Heart left ventricle (tissue), 13 donors: ENCODE data around the gene DYSF.

Experiments
- POLR2A ChIP-seq, 2 donors: fragments of 450-650 bp; IDR thresholded peaks; one replicate each; pipeline ENCODE4 v1.6.1; 2017; ENCODE audit warnings: antibody characterized with exemption in 2 of 2, mild to moderate bottlenecking in 2 of 2, moderate library complexity in 2 of 2
- TF ChIP-seq, protein P1 (sequence below), 12 donors: fragments of 200-600 bp; sonication (generic) in 4 of 12; IDR thresholded peaks; one replicate each; pipeline versions ENCODE4 v1.5.0 to v1.8.0; 2018 to 2022; ENCODE audit warnings: antibody characterized with exemption in 12 of 12, mild to moderate bottlenecking in 5 of 12
- donor health status: ischemic (EF 13 %, LVEDD 7.1; RV severe dilation, severe dysfunction).
- donor health status: DM: no; HTN: yes; CAD: no.
- donor health status: DM: no; HTN: no; CAD: no.
- donor health status: ischemic (EF 25% LVEDD 6.9; RV normal size, moderate dysfunction).
- donor health status: ischemic (EF 25% LVEDD 5.7; RV mildly dilated, moderate dysfunction).
- donor health status: ischemic (EF 35%, LVEDD 5.7; RV mildly dilated, moderate dysfunction).
- donor health status: nonischemic (EF 11% LVEDD 7.7; RV severe dilation, severe dysfunction).
- donor health status: DM: yes; HTN: yes; CAD: no.
- donor health status: PGD.
- donor health status: ischemic (EF 29% LVEDD 5.4; RV normal size, mild dysfunction).
- donor health status: nonischemic (EF 23%, LVEDD 6.1; RV moderate dilation, normal function).

DNA sequence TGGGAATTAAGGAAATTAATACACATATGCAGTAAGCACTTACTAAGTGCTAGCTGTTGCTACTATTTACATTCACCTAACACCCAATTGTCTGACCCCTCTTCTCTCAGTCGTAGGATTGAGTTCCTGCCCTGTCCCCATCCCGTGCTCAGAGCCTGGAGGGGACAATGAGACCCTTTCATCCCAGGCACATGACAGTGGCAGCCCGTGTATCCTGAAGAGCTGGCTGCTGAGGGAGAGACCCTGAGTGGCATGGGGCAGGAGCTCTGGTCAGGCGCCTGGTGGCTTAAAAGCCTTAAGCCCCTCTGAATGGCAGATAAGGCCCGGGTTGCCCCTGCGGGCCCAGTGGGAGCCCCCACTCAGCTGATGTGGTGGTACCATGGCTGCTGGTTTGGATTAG is 99.0 kb downstream of the DYSF start:
- TF ChIP-seq, protein P1, sequence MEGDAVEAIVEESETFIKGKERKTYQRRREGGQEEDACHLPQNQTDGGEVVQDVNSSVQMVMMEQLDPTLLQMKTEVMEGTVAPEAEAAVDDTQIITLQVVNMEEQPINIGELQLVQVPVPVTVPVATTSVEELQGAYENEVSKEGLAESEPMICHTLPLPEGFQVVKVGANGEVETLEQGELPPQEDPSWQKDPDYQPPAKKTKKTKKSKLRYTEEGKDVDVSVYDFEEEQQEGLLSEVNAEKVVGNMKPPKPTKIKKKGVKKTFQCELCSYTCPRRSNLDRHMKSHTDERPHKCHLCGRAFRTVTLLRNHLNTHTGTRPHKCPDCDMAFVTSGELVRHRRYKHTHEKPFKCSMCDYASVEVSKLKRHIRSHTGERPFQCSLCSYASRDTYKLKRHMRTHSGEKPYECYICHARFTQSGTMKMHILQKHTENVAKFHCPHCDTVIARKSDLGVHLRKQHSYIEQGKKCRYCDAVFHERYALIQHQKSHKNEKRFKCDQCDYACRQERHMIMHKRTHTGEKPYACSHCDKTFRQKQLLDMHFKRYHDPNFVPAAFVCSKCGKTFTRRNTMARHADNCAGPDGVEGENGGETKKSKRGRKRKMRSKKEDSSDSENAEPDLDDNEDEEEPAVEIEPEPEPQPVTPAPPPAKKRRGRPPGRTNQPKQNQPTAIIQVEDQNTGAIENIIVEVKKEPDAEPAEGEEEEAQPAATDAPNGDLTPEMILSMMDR (IDR thresholded peaks at IDR 0.05) = no peak
- TF ChIP-seq POLR2A (IDR thresholded peaks at IDR 0.05) = no peak
